T-helper 2 cell treated with Interferon-gamma antibody and Interleukin-4, amounts not matched to agents 100 ng/mL and 5 ng/mL, for 36 hours (primary cell): ENCODE measurements around the gene PRND. TPM values are rescaled to one million over a fixed set of nuclear protein-coding genes. Genes with fewer than 3 reads are reported as not detected.
"Not testable (repeated sequence)": the region's sequence is repeated elsewhere in the genome, so short reads cannot be mapped to it uniquely, and the experiment has no call there.

Source experiments
- intact Hi-C: fragments of 100-400 bp; cut with micrococcal nuclease; formaldehyde crosslinking; loops from one replicate; pipeline ENCODE4 v1.15.1; 2023
- total RNA-seq: library from RNA; stranded (reverse); gene quantifications from 2 replicates; pipeline ENCODE4 v1.2.3, GENCODE V29; 2022

PRND gene
- not detected in 2 replicates for total RNA-seq

GRCh38 chr20:4721719-4722118 lies at the start of gene PRND:
Gene PRND (plus strand): TSS chr20:4721909. CDS start chr20:4724552, 2,643 bp downstream.
- intact Hi-C loops, result no loop called here

- intact Hi-C loops, result no loop called here
Measured at GRCh38 chr20:4672948-4673347, 48.8 kb upstream of the PRND start.

GRCh38 chr20:4673371-4674001 lies 48.2 kb upstream of the PRND start:
- intact Hi-C loops, result no loop called here

- intact Hi-C loops, result no loop called here
Measured at GRCh38 chr20:4674672-4675071, 47.0 kb upstream of the PRND start.

GRCh38 chr20:4677846-4678245 lies 43.9 kb upstream of the PRND start:
- intact Hi-C loops, result no loop called here

GRCh38 chr20:4681401-4681800 lies 40.3 kb upstream of the PRND start:
- intact Hi-C loops, result no loop called here

GRCh38 chr20:4681991-4682401 lies 39.7 kb upstream of the PRND start:
- intact Hi-C loops, result no loop called here

GRCh38 chr20:4682682-4683081 lies 39.0 kb upstream of the PRND start:
- intact Hi-C loops, result no loop called here

- intact Hi-C loops, result no loop called here
Measured at GRCh38 chr20:4683261-4683660, 38.4 kb upstream of the PRND start.

- intact Hi-C loops, result no loop called here
Measured at GRCh38 chr20:4684837-4685413, 36.8 kb upstream of the PRND start.

- intact Hi-C loops, result no loop called here
Measured at GRCh38 chr20:4685923-4686221, 35.8 kb upstream of the PRND start.

- intact Hi-C loops, result no loop called here
Measured at GRCh38 chr20:4688305-4688704, 33.4 kb upstream of the PRND start.

- intact Hi-C loops, result no loop called here
Measured at GRCh38 chr20:4689220-4689619, 32.5 kb upstream of the PRND start.

GRCh38 chr20:4691753-4692152 lies 30.0 kb upstream of the PRND start:
- intact Hi-C loops, result no loop called here

- intact Hi-C loops, result no loop called here
Measured at GRCh38 chr20:4694076-4694475, 27.6 kb upstream of the PRND start.

GRCh38 chr20:4697189-4697830 lies 24.4 kb upstream of the PRND start:
- intact Hi-C loops, result no loop called here

- intact Hi-C loops, result no loop called here
Measured at GRCh38 chr20:4697831-4698221, 23.9 kb upstream of the PRND start.

GRCh38 chr20:4699216-4699615 lies 22.5 kb upstream of the PRND start:
- intact Hi-C loops, result no loop called here

- intact Hi-C loops, result no loop called here
Measured at GRCh38 chr20:4699957-4700356, 21.8 kb upstream of the PRND start.

GRCh38 chr20:4702562-4703280 lies 19.0 kb upstream of the PRND start:
- intact Hi-C loops, result no loop called here

- intact Hi-C loops, result no loop called here
Measured at GRCh38 chr20:4703281-4703676, 18.4 kb upstream of the PRND start.

GRCh38 chr20:4706941-4707340 lies 14.8 kb upstream of the PRND start:
- intact Hi-C loops, result not testable (repeated sequence)
